HG03060 (cell line): ENCODE results near the gene ASAP2.
A peak's percentile ranks its signal among the peaks of the same experiment; 100 is the strongest.

Experiments
- ATAC-seq: cut with Tn5 transposase; IDR thresholded peaks from one replicate; pipeline ENCODE4 v1.9.1; 2021; ENCODE audit warnings: low read depth, moderate number of reproducible peaks; ENCODE audit not compliant: unreplicated experiment

ASAP2 gene

DNA sequence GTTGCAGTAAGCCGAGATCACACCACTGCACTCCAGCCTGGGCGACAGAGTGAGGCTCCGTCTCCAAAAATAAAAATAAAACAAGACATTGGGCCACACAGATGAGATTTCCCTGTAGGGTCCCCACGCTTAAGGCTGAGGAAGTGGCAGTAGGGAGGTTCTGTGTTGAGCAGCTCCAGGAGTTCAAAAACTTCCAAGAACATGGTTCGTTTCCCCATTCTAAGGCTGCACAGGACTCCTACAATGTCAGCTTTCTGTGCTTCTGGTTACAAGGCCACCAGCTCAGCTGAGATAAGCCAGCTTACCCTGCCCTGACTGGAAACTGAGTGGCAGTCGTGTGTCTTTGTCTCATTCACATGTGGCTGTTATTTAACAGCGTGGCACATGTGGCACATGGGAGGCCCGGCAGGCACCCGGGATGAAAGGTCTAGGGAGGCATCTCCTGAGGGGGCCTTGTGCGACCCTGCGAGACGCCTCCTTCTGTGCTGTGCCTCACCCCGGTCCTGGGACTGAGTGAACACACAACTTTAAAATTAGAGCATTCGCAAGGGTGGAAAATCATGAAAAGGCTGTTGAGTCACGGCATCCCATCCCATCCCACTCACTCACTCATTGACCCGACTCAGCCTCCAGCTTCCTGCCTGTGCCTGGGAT, 209.0 kb downstream of the ASAP2 start:
- ATAC-seq, result no peak

DNA sequence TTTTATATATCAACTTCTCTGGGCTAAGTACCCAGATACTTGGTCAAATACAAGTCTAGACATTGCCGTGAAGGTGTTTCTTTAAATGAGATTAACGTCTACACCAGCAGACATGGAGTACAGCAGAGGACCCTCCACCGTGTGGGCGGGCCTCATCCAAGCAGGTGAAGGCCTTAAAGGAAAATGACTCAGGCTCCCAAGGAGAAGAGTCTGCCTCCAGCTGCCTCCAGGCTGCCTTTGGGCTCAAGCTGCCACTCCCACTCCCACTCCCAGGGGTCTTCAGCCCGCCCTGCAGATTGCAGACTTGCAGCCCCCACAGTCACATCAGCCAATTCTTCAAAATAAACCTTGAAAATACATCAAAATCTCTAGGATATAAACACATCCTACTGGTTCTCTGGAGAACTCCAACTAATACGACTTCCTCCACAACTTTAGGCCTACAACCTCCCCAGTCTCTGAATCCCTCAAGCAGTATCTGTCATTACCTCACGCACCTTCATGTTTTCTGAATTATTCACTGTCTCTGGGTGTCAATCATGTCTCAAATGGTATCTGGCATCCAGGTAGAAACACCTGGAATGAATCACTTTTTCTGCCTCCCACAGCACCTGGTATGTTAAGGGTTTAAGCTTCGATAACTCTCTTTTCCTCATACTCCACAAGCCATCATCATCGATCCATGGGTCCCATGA, 209.8 kb downstream of the ASAP2 start:
- ATAC-seq, result no peak

DNA sequence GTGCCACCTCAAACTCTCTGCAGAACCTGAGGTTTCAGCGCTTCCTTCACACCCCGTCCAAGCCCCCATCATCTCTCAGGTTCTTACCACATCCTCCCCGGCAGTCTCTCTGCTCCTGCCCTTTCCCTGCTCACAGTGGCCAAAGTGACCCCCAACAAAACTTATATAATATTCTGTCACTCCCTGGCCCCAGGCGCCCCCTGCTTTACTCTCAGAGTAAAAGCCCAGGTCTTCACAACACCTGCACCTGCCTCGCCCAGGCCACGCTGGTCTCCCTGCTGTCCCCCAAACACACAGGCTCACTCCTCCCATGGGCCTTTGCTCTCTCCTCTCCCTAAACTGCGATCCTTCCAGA, 210.3 kb downstream of the ASAP2 start:
- ATAC-seq, result no peak

GRCh38 chr2:9417725-9418124, 211.1 kb downstream of the ASAP2 start:
- ATAC-seq, result no peak

DNA sequence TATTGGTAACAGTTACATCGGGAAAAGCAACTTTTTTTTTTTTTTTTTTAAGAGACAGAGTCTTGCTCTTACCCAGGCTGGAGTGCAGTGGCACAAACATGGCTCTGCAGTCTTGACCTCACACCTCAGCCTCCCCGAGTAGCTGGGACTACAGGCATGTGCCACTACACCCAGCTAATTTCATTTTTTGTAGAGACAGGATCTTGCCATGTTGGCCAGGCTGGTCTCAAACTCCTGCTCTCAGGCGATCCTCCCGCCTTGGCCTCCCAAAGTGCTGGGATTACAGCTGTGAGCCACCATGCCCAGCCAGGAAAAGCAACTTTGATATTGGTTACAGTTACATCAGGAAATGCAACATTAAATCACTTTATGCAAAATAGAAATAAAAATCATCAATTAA, 212.1 kb downstream of the ASAP2 start:
- no peak for ATAC-seq

- ATAC-seq, result no peak
These were observed 212.9 kb downstream of the ASAP2 start for GRCh38 chr2:9419541-9419940.

- ATAC-seq, result no peak
These were observed 213.9 kb downstream of the ASAP2 start for GRCh38 chr2:9420495-9420894.

DNA sequence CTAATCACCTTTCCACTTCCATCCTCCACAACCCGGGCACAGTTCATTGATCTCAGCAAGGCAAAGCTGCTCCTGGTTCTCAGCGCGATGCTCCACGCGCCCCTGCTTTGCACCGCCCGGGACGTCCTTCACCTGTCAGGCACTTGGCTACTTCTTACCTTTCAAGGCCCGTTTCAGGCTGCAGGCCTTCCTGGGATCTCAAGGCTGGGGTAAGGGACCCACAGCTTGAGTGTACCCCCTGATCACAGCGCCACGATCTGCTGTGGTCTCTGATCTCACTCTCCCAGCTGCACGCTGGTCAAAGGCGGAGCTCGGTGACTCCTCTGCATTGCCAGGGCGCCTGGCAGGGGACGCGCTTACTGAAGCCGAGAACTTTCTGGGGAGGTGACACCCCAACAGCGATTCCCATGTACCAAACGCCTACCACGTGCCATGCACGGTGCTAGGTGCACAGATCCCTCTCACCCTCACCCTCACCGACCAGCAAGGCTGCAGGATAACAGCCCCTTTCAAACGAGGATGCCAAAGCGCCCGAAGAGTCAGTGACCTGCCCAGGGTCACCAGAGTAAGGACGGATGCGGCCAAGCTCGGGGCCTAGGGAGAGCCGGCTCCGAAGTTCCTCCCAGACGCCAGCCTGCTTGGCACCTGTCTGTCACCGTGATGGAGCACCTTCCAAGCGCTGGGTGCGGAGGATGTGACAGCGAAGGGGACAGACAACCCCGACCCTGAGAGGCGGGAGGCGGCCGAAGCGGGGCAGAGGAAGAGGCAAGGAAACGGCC, 215.9 kb downstream of the ASAP2 start:
- ATAC-seq, result peak; percentile 4

DNA sequence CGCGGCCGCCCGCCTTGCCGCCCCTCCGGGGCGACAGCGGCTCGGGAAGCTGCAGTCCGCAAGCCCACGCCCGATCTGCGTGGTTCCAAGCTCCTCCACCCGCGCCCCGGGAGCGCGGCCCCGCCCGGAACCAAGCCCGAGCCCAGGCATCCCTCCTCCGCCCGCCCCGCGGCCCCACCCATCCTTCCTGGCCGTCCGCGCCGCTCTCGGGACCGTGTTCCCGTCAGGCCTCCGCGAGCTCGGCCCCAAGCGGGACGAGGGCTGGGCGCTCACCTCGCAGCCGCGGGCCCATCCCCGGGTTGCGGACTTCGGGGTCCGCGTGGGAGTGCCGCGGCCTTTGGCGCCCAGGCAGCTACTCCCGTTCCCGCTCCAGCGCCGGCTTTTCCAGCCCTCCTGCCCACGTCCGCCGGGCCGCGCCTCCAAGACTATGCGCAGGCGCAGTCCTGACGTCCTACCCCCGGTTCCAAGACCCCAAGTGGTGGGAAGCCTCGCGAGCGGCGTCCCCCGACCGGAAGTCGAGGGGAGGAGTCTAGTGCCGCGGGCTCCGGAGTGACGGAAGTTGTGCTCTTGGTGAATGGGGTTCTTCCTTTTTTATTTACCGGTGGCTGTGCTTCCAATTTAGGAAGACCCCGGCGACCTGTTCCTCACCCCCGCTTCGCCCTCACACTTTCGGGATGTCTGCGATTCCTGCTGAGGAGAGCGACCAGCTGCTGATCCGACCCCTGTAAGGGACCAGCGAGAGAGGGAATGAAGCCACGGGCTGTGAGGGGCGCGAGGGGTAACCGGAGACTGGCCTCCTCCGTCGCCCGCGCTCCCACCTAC, 216.7 kb downstream of the ASAP2 start, which contains the start of the genes CPSF3 and ITGB1BP1:
CPSF3 (plus strand) TSS at position 555 of the 822 bp plus-strand sequence; CDS start at position 675, 120 bp downstream.
ITGB1BP1 (minus strand) TSS at position 429 of the 822 bp plus-strand sequence. CDS start 4,831 bp downstream, outside the sequence.
- peak; percentile 73 for ATAC-seq

DNA sequence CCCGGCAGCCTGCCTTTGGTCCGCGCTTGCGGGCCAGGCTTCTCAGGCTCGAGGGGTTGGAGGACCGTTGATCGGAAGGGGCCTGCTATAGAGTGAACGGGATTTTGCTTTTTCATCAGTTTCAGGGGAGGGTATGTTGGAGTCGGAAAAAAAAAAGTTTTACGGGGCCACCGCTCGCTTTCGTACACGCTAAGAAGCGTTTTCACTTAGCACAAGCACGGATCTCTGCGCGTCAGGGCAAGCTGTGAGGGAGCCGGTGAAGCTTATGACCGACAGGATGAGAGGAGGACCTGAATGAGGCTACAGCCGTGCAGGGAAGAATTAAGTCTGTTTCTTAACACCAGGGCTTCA, 217.3 kb downstream of the ASAP2 start:
- no peak for ATAC-seq

DNA sequence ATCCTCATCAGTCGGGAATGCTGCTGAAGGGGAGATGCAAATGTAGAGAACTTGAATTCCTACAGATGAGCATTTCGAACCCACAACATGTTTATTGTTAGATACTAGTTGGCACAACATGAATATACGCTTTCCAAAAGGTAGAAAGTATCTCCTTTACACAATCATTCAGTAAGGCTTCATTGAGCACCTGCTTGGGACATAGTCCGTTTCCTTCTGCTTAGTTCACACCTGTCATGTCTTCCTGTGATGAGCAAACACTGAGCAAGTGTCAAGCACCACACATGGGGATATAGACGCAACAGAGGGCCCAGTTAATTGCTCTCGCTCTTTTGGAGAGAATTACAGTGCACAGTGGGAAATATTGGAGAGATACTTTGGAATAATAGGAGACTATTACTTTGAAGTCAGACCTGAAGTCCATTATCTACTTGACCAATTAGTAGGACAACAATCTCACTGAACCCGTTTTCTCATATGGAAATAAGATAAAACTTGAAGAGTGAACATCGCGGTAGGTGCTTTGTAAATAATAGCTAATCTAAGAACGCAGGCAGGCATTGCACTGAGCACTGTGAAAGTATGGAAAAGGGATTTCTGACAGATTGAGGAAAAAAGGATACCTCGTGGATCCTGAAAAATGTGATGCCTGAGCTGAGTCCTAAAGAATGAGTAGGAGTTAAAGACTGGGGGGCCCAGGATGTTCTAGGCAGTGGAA, 218.0 kb downstream of the ASAP2 start:
- no peak for ATAC-seq

GRCh38 chr2:9428965-9429577, 222.5 kb downstream of the ASAP2 start:
- ATAC-seq, result no peak

GRCh38 chr2:9430316-9431293, 224.0 kb downstream of the ASAP2 start:
- ATAC-seq, result no peak

GRCh38 chr2:9434489-9434888, 227.9 kb downstream of the ASAP2 start:
- no peak for ATAC-seq

DNA sequence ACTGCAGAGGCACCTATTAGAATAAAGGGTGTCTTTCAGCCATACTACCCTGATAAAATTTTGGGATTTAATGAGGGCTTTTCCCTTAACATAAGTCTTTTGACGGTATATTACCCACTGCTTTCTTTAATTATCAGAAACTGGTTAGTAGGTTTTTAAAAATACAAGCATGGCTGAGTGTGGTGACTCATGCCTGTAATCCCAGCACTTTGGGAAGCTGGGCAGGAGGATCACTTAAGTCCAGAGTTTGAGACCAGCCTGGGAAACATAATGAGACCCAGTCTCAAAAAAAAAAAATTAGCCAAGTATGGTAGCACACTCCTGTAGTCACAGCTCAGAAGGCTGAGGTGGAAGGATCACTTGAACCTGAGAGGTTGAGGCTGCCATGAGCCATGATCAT, 232.9 kb downstream of the ASAP2 start:
- no peak for ATAC-seq

- no peak for ATAC-seq
These were observed 233.6 kb downstream of the ASAP2 start for GRCh38 chr2:9440058-9440727.

GRCh38 chr2:9441556-9441955, 234.9 kb downstream of the ASAP2 start:
- ATAC-seq, result no peak

- no peak for ATAC-seq
These were observed 236.9 kb downstream of the ASAP2 start for GRCh38 chr2:9443526-9443925.
